ENCODE results near the gene NOS3. TPM values are rescaled to one million over a fixed set of nuclear protein-coding genes. Genes with fewer than 3 reads are reported as not detected.

Gene NOS3
- total RNA-seq, 1 experiment from 2014 or later: 0.30 TPM

- POLR2A ChIA-PET: no interaction called here
- no TSS peak for BruUV-seq (replicated peaks)
- Mint-ChIP-seq H3K27me3 (ENCODE audit: insufficient read depth, unreplicated experiment) (no peaks in the 10 kb centered on the region), H3K27ac (ENCODE audit: low read depth, unreplicated experiment) (no peak overlapping the region), H3K9me3 (ENCODE audit: unreplicated experiment) (no peaks in the 10 kb centered on the region), H3K4me3 (ENCODE audit: unreplicated experiment) (no peak overlapping the region), H3K36me3 (ENCODE audit: insufficient read depth, unreplicated experiment) (peaks cover 9% of the 10 kb centered on the region), H3K4me1 (ENCODE audit: insufficient read depth, unreplicated experiment) (peaks cover 10% of the 10 kb centered on the region)
- no peak for DNase-seq (ENCODE audit: unreplicated experiment)
- CTCF ChIA-PET: interaction anchor here (0.5 to 0.9 kb wide), 2 partner anchors 17 to 66 kb away, joined by 4 to 6 read pairs; partner anchors contain the start of gene ABCB8
- intact Hi-C loops (cut with micrococcal nuclease): no loop called here
- TF ChIP-seq CTCF (IDR thresholded peaks at IDR 0.05; ENCODE audit: unreplicated experiment): no peak
Measured at GRCh38 chr7:151045262-151045661, 54.4 kb downstream of the NOS3 start.

GRCh38 chr7:151045967-151046366, 55.1 kb downstream of the NOS3 start:
- ChIA-PET POLR2A (interaction anchor here (0.8 to 1.4 kb wide), 3 partner anchors 11 to 21 kb away, joined by 3 to 6 read pairs (median 3); partner anchors contain the start of gene CDK5), CTCF (interaction anchor here (1.1 kb wide), 1 partner anchor 65 kb away, joined by 3 read pairs; no protein-coding TSS in a partner anchor)
- Mint-ChIP-seq H3K36me3 (ENCODE audit: insufficient read depth, unreplicated experiment) (peaks cover 8% of the 10 kb centered on the region), H3K4me3 (ENCODE audit: unreplicated experiment) (no peak overlapping the region), H3K4me1 (ENCODE audit: insufficient read depth, unreplicated experiment) (peaks cover 10% of the 10 kb centered on the region), H3K27ac (ENCODE audit: low read depth, unreplicated experiment) (no peak overlapping the region), H3K9me3 (ENCODE audit: unreplicated experiment) (no peaks in the 10 kb centered on the region), H3K27me3 (ENCODE audit: insufficient read depth, unreplicated experiment) (no peaks in the 10 kb centered on the region)
- no peak for DNase-seq (ENCODE audit: unreplicated experiment)
- no peak for TF ChIP-seq CTCF (IDR thresholded peaks at IDR 0.05; ENCODE audit: unreplicated experiment)
- TSS peak; percentile 10 for BruUV-seq (replicated peaks)
- intact Hi-C loops (cut with micrococcal nuclease): no loop called here

- H3K27ac Mint-ChIP-seq (ENCODE audit: low read depth, unreplicated experiment): peak overlapping the region; percentile 50
- ChIA-PET POLR2A (interaction anchor here (0.7 to 1.4 kb wide), 5 partner anchors 10 to 67 kb away, joined by 3 to 6 read pairs (median 4); partner anchors contain the start of genes CDK5, FASTK and SLC4A2), CTCF (interaction anchor here (0.6 to 1.5 kb wide), 4 partner anchors 19 to 1240 kb away, joined by 3 to 4 read pairs (median 3); partner anchors contain the start of gene ABCB8)
- no peaks in the 10 kb centered on the region for H3K9me3 Mint-ChIP-seq (ENCODE audit: unreplicated experiment)
- no peak overlapping the region for H3K4me3 Mint-ChIP-seq (ENCODE audit: unreplicated experiment)
- intact Hi-C loops (cut with micrococcal nuclease): no loop called here
- no TSS peak for BruUV-seq (replicated peaks)
- DNase-seq (ENCODE audit: unreplicated experiment): peak; percentile 70
- H3K4me1 Mint-ChIP-seq (ENCODE audit: insufficient read depth, unreplicated experiment): peaks cover 10% of the 10 kb centered on the region
- no peaks in the 10 kb centered on the region for H3K27me3 Mint-ChIP-seq (ENCODE audit: insufficient read depth, unreplicated experiment)
- TF ChIP-seq CTCF (IDR thresholded peaks at IDR 0.05; ENCODE audit: unreplicated experiment): no peak
- peaks cover 8% of the 10 kb centered on the region for H3K36me3 Mint-ChIP-seq (ENCODE audit: insufficient read depth, unreplicated experiment)
Measured at GRCh38 chr7:151046603-151047573, 56.1 kb downstream of the NOS3 start.

All from MCF 10A (cell line).